Urinary bladder (tissue), 4 donors: ENCODE results near the gene ZNF367. TPM values are rescaled to one million over a fixed set of nuclear protein-coding genes. Genes with fewer than 3 reads are reported as not detected.

Source experiments
- DNase-seq: peaks from one replicate; pipeline ENCODE4 v3.0.0-alpha.2; 2015; ENCODE audit errors: extremely low spot score
- H3K27ac ChIP-seq: one replicate; pipeline ENCODE4 v1.5.1; 2013; ENCODE audit warnings: low read depth, mild to moderate bottlenecking, moderate library complexity
- H3K36me3 ChIP-seq: one replicate; pipeline ENCODE4 v1.6.1; 2013; ENCODE audit warnings: mild to moderate bottlenecking, moderate library complexity; ENCODE audit not compliant: insufficient read depth
- H3K4me1 ChIP-seq: one replicate; pipeline ENCODE4 v1.6.1; 2013; ENCODE audit warnings: mild to moderate bottlenecking, moderate library complexity; ENCODE audit not compliant: insufficient read depth
- H3K4me3 ChIP-seq: one replicate; pipeline ENCODE4 v1.5.1; 2013; ENCODE audit warnings: low read depth, low read length
- WGBS: extraction: QIAGEN DNeasy Blood & Tissue Kit; methylation state at CpG from one replicate; pipeline ENCODE4 v1.1.7; 2013; 5-methylcytosine and 5-hydroxymethylcytosine counted together
- polyA plus RNA-seq: library from polyadenylated mRNA; stranded (reverse); fragments of 200-250 nt; gene quantifications from one replicate; pipeline ENCODE4 v1.2.3, GENCODE V29; 2013
- total RNA-seq: library from RNA; depleted of rRNA; stranded (reverse); fragments of >200 nt; gene quantifications from one replicate; pipeline ENCODE4 v1.2.3, GENCODE V29; 2014
- donor health status: healthy with polysubstance abuse.
- donor health status: healthy.

The ZNF367 gene
- total and polyA plus RNA-seq, 2 donors, result 1.7 to 22.0 TPM

DNA sequence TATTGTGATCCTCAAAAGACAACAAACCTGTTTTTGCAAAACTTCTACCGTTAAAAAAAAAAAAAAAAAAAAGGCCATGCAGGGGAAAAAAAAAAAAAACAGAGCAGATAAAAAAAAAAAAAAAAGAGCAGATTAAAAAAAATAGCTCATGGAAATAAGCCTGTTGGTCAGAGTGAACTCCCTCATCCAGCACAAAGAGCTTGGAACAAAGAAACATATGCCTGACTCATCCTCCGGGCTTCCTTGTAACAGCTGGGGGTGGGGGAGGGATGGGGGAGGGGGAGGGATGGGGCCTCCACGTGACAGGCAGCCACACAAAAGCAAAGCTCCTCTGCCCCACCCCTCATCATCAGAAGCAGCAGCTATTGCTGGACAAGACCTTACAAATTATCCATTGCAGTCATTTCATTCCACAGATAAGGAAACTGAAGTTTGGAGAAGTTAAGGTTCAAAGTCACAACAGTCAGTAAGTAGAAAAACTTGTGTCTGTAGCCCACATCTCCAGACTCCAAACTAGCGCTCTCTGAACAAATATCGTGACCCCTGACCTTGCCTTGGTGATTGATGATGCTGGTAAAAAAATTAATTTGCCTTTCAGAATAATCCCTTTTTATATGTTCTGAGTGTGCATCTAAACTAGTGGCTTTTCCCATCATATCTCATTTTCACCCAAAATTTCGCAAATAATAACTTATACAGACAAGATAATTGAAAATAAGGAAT, 73.6 kb downstream of the ZNF367 start:
- 41% methylated on average over 6 of the region's 6 CpGs for WGBS
- no peak overlapping the region for H3K4me3 ChIP-seq
- peak; percentile 39 for DNase-seq
- H3K4me1 ChIP-seq, result peaks cover 2% of the 10 kb centered on the region
- H3K36me3 ChIP-seq, result peaks cover 2% of the 10 kb centered on the region
- no peak overlapping the region for H3K27ac ChIP-seq

DNA sequence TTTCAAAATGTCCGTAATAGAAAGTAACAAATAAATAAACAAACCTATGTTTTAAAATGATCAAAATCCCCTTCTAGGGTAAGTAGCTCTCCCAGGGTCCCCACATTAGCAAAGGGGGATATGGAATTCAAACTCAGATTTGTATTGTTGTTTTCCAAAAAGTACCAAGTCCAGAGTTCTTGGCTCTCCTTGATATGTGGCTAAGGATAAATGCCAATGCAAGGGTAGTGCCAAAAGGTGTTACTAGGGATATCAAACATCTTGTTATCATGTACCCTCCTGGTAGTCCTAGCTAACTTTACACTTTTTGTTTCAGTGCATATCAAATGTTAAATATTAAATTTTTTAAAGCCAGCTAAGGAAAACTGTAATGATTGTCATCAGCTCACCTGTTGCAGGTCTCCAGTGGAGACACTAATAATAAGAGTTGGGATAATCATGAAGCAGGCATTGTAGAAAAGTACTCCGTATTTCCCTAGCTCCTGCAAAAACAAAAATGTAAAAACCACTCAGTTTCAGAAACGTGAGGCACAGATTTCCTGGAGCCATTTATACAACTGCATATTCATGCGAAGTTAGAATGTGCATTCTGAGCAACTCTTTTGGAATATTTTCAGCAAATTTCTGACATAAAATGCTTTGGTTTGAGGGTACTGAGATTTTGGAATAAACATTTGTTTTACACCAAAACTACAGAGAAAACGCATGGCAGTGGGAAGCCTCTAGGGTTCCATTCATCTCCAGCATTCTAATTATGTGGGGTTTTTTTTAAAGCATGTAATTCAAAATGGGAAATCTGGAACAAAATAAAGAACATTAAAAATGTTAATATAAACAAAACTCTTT, 74.4 kb downstream of the ZNF367 start:
- no peak for DNase-seq
- Histone ChIP-seq H3K4me3 (no peak overlapping the region), H3K27ac (no peak overlapping the region), H3K4me1 (peaks cover 2% of the 10 kb centered on the region), H3K36me3 (peaks cover 2% of the 10 kb centered on the region)
- 54% methylated on average over 5 of the region's 5 CpGs for WGBS

DNA sequence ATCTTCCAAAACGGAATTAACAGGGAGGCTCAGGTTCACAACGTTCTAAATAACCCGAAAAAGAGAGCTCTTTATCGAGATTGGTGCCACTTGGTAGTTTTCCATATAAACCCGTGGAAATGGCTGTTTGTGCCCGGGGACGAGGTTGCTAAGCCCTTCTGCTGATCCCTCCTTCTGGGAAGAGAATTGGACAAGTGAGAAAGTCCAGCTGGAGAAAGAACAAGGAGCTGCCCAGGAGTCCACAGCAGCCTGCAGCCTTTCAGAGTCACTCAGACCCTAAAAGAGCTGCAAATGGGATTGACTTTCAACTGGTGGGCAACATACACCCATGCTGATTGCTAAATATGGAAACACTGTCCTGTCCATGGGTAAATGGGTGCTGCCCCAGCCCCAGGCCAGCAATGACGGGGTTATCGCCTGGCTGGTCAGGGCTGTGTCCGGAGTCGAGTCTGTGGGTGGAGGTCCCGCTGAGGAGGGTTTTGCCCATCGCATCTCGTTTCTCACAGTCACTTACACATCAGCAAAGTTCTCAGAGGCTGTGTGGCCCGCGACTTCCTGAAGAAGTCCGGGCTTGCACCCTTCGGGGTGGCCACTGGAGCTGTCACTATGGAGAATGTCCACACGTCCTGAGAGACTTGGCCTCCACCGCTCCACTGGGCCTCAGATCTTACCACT, 75.5 kb downstream of the ZNF367 start:
- Histone ChIP-seq H3K4me3 (no peak overlapping the region), H3K27ac (no peak overlapping the region), H3K4me1 (peaks cover 2% of the 10 kb centered on the region), H3K36me3 (peaks cover 2% of the 10 kb centered on the region)
- no peak for DNase-seq
- WGBS, result 70% methylated on average over 20 of the region's 20 CpGs

DNA sequence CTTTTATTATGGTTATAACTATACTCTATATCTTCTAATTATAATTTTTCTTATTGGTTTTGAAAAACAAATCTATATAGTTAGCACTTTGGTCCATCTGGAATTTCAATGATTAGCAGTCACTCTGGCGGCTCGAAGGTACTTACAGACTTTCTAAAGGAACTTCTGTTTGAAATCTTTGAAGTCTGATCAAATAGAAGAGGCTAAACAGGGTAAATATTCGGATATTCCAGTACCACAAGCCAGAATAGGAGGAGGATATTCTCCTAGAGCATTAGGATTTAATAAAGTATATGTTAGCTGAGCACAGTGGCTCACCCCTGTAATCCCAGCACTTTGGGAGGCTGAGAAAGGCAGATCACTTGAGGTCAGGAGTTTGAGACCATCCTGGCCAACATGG, 77.5 kb downstream of the ZNF367 start:
- WGBS, result 98% methylated on average over 3 of the region's 3 CpGs
- Histone ChIP-seq H3K4me1 (peaks cover 2% of the 10 kb centered on the region), H3K36me3 (no peaks in the 10 kb centered on the region), H3K27ac (no peak overlapping the region), H3K4me3 (no peak overlapping the region)
- no peak for DNase-seq

DNA sequence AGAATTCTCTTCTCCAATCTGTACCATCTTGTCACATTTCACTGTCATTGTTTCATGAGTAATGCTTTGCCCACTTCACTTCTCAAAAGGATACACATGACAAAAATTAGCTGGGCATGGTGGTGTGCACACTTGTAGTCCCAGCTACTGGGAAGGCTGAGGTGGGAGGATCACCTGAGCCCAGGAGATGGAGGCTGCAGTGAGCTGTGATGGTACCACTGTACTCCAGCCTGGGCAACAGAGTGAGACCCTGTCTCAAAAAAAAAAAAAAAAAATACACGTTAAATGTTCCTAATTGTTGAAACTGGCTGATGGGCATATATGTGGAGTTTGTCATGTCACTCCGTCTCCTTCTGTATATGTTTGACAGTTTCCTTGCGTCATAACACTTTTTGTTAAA, 79.9 kb downstream of the ZNF367 start:
- WGBS, result 94% methylated on average over 3 of the region's 3 CpGs
- no peak for DNase-seq
- no peak overlapping the region for H3K4me3 ChIP-seq
- H3K36me3 ChIP-seq, result no peaks in the 10 kb centered on the region
- H3K27ac ChIP-seq, result no peak overlapping the region
- peaks cover 2% of the 10 kb centered on the region for H3K4me1 ChIP-seq

Other genes with a start within 250 kb of the ZNF367 start
- gene HSD17B3, start 116.2 kb downstream of the ZNF367 start, total RNA-seq, result not detected
- 0.60 TPM for gene HSD17B3, start 116.2 kb downstream of the ZNF367 start, polyA plus RNA-seq
- 22.6 TPM for gene SLC35D2, start 34.7 kb downstream of the ZNF367 start, total RNA-seq
- gene SLC35D2, start 34.7 kb downstream of the ZNF367 start, polyA plus RNA-seq, result 19.8 TPM
- gene HABP4, start 31.8 kb upstream of the ZNF367 start, total RNA-seq, result 6.6 TPM
- 17.8 TPM for gene HABP4, start 31.8 kb upstream of the ZNF367 start, polyA plus RNA-seq
- gene CDC14B, start 201.5 kb upstream of the ZNF367 start, total RNA-seq, result 27.8 TPM
- 11.7 TPM for gene CDC14B, start 201.5 kb upstream of the ZNF367 start, polyA plus RNA-seq
- gene PRXL2C, start 236.9 kb upstream of the ZNF367 start, total RNA-seq, result 19.7 TPM
- gene PRXL2C, start 236.9 kb upstream of the ZNF367 start, polyA plus RNA-seq, result 11.2 TPM